NCI-H748 (cell line): ENCODE measurements around the gene PADI2.

Experiments
- DNase-seq: peaks from one replicate; lab custom pipeline; 2025; ENCODE audit not compliant: unreplicated experiment; lab: John Stamatoyannopoulos, UW

Gene PADI2

GRCh38 chr1:17116643-17117042 lies 2.6 kb downstream of the PADI2 start:
- DNase-seq: no peak

- DNase-seq: no peak
Measured at GRCh38 chr1:17113963-17114362, 5.3 kb downstream of the PADI2 start.

- no peak for DNase-seq
Measured at GRCh38 chr1:17112496-17113236, 6.6 kb downstream of the PADI2 start.

GRCh38 chr1:17112076-17112475 lies 7.2 kb downstream of the PADI2 start:
- no peak for DNase-seq

- DNase-seq: no peak
Measured at GRCh38 chr1:17110555-17110926, 8.7 kb downstream of the PADI2 start.

GRCh38 chr1:17109892-17110554 lies 9.2 kb downstream of the PADI2 start:
- no peak for DNase-seq

GRCh38 chr1:17108786-17109185 lies 10.5 kb downstream of the PADI2 start:
- no peak for DNase-seq

GRCh38 chr1:17108360-17108759 lies 10.9 kb downstream of the PADI2 start:
- no peak for DNase-seq

- DNase-seq: no peak
Measured at GRCh38 chr1:17104782-17105181, 14.5 kb downstream of the PADI2 start.

- DNase-seq: no peak
Measured at GRCh38 chr1:17102232-17102631, 17.0 kb downstream of the PADI2 start.

GRCh38 chr1:17101261-17101660 lies 18.0 kb downstream of the PADI2 start:
- DNase-seq: no peak

- no peak for DNase-seq
Measured at GRCh38 chr1:17099616-17100340, 19.5 kb downstream of the PADI2 start.

GRCh38 chr1:17098446-17099317 lies 20.6 kb downstream of the PADI2 start:
- DNase-seq: no peak

- no peak for DNase-seq
Measured at GRCh38 chr1:17097787-17098186, 21.5 kb downstream of the PADI2 start.

GRCh38 chr1:17097147-17097546 lies 22.1 kb downstream of the PADI2 start:
- no peak for DNase-seq

- DNase-seq: no peak
Measured at GRCh38 chr1:17096584-17096983, 22.7 kb downstream of the PADI2 start.

- no peak for DNase-seq
Measured at GRCh38 chr1:17095141-17095540, 24.1 kb downstream of the PADI2 start.

GRCh38 chr1:17094664-17095063 lies 24.6 kb downstream of the PADI2 start:
- DNase-seq: no peak

- no peak for DNase-seq
Measured at GRCh38 chr1:17093822-17094393, 25.3 kb downstream of the PADI2 start.

- no peak for DNase-seq
Measured at GRCh38 chr1:17091252-17091651, 28.0 kb downstream of the PADI2 start.

- DNase-seq: no peak
Measured at GRCh38 chr1:17089506-17089905, 29.7 kb downstream of the PADI2 start.
